Renal cortex interstitium (tissue), 11 donors: ENCODE data around the gene LBP. TPM values are rescaled to one million over a fixed set of nuclear protein-coding genes. Genes with fewer than 3 reads are reported as not detected.

ENCODE experiments used
- DNase-seq, 11 donors: peaks; one replicate each; pipeline ENCODE4 v3.0.0-alpha.2; 2013; ENCODE audit warnings: low read depth in 9 of 11, low spot score in 4 of 11; ENCODE audit errors: extremely low read depth in 1 of 11
- polyA plus RNA-seq, 3 donors: library from polyadenylated mRNA; unstranded; fragments of 120-200 nt; gene quantifications; one replicate each; pipeline ENCODE4 v1.2.1, GENCODE V29; 2013; ENCODE audit not compliant: insufficient read length in 3 of 3

Gene LBP
- polyA plus RNA-seq, 3 donors: not detected

DNA sequence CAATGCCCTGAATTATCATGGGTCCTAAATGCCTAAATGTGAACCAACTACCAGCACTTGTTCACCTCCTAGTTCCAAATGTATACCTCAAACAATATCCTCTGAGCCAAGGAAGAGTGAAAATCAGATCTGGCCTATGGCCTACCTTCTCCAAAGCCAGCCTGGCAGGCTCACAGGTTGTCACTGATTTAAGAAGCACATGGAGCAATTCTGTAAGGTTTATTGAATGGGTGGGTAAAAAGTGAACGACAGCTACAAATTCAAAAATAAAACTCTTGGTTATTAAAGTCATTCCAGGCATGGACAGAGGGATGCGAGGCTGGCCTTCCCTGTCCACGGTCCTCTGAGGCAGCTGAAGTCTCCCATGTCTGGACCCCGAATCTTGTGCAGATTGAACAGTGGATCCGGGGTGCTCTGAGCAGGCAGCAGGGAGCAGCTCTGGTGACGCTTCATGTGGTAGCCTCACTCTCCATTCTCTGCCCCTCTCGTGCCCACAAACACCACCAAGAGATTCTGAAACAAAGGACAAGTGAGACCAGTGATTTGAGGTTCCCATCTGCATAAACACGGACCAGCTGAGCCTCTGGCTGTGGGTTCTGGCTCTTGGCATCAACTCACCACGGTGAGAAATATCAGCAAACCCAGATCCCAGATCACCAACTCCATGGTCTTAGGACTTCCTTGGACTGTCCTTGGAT is 74.3 kb downstream of the LBP start:
- DNase-seq: no peak

- DNase-seq: no peak
Observed at GRCh38 chr20:38421915-38422314, 75.6 kb downstream of the LBP start.

GRCh38 chr20:38423541-38423940 is 77.3 kb downstream of the LBP start:
- no peak for DNase-seq

DNA sequence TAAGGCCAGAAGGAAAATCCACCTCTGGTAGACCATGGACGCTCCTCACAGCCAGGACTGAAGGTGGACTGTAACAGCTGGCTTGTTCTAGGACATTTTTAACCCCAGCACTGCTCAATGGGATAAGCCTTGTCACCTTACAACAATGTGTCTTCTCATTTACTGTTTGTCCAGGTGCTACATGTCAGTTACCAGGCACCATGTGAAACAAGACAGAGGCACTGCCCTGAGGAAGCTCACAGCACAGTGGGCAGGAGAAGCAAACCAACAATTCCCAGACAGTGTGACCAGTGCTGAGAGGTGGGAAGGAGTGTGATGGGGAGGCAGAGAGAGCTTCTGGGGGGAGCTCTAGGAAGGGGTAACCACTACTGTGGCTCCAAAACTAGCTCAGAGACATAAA is 78.1 kb downstream of the LBP start:
- DNase-seq: no peak

DNA sequence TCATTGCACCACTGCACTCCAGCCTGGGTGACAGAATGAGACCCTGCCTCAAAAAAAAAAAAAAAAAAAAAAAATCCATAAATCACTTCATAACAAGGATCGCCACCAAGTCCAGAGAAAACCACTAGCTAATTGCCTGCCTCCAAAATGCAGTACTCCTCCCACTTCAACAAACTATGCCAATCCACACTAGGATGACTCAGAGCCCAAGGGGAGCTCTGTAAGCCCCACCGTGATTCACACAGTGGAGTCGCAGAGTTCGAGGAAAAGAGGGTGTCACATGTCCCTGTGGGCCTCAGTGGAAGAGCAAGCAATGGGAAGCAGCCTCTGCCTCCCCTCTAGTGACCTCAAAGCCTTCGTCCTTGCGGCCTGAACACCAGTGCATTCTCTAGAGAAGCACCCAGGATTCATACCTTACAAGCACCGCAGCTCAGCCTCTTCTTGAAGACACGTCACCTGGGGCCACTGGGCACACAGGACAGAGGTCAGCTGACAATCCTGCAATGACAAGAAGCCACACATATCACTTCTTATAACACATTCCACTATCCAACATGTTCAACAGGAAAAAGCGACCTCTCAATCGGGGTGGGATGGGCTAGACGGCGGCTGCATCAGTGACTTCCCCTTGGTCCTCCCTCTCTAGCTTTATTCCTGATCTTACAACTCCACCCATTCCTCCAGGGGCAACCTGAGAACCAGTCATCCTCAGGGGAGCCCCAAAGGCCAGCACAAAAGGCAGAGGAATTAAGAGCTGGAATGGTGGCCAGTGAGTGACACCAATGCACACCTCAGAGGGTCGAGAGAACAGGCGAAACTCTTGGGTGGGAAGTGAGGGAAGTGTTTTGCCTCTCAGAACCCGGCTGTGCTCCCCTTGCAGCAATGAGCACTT is 80.0 kb downstream of the LBP start:
- no peak for DNase-seq

Other genes with a start within 250 kb of the LBP start
- gene TGM2, start 181.2 kb upstream of the LBP start, polyA plus RNA-seq: 10 to 100 TPM; 29.3 to 40.4 (median 39.4) TPM
- 1 to 10 TPM; 1.1 to 3.6 (median 2.9) TPM for gene KIAA1755, start 85.7 kb upstream of the LBP start, polyA plus RNA-seq
- 1 to 10 TPM in 2 of 3 donors, under 1 TPM in 1; 0.54 to 1.4 (median 1.4) TPM for gene BPI, start 42.3 kb upstream of the LBP start, polyA plus RNA-seq
- 10 to 100 TPM; 24.3 to 33.6 (median 25.8) TPM for gene SNHG17, start 88.8 kb downstream of the LBP start, polyA plus RNA-seq
- gene RALGAPB, start 126.4 kb downstream of the LBP start, polyA plus RNA-seq: 10 to 100 TPM; 35.2 to 42.3 (median 40.1) TPM
- gene ADIG, start 234.7 kb downstream of the LBP start, polyA plus RNA-seq: not detected